Type B pancreatic cell (in vitro differentiated cells): ENCODE results near the gene MTPN. TPM values are rescaled to one million over a fixed set of nuclear protein-coding genes. Genes with fewer than 3 reads are reported as not detected.

Experiments used
- DNase-seq: peaks from one replicate; pipeline ENCODE4 v3.0.0; 2021; ENCODE audit warnings: mixed read lengths; ENCODE audit not compliant: unreplicated experiment; ENCODE audit errors: extremely low spot score
- H3K27ac Mint-ChIP-seq: 2 replicates; pipeline ENCODE4 v1.8.0; 2021; ENCODE audit warnings: mild to moderate bottlenecking, mixed read lengths
- H3K27me3 Mint-ChIP-seq: 2 replicates; pipeline ENCODE4 v1.8.0; 2021; ENCODE audit warnings: mixed read lengths
- H3K36me3 Mint-ChIP-seq: 2 replicates; pipeline ENCODE4 v1.8.0; 2021; ENCODE audit warnings: mixed read lengths
- H3K4me1 Mint-ChIP-seq: one replicate; pipeline ENCODE4 v1.8.0; 2021; ENCODE audit warnings: mixed read lengths; ENCODE audit not compliant: unreplicated experiment
- H3K4me3 Mint-ChIP-seq: 2 replicates; pipeline ENCODE4 v1.8.0; 2021; ENCODE audit warnings: mild to moderate bottlenecking, mixed read lengths
- H3K9me3 Mint-ChIP-seq: 2 replicates; pipeline ENCODE4 v1.8.0; 2021; ENCODE audit warnings: mixed read lengths
- total RNA-seq: library from RNA; stranded (reverse); gene quantifications from 2 replicates; pipeline ENCODE4 v1.2.1, GENCODE V29; 2021; ENCODE audit warnings: low replicate concordance
- TF ChIP-seq, protein P1 (sequence below): fragments of 200-600 bp; sonication (generic); conservative IDR thresholded peaks from 2 replicates; pipeline ENCODE4 v1.5.0; 2021; ENCODE audit warnings: antibody characterized with exemption, mild to moderate bottlenecking

The MTPN gene
- total RNA-seq, 1 donor from 2014 or later: 104 TPM

DNA sequence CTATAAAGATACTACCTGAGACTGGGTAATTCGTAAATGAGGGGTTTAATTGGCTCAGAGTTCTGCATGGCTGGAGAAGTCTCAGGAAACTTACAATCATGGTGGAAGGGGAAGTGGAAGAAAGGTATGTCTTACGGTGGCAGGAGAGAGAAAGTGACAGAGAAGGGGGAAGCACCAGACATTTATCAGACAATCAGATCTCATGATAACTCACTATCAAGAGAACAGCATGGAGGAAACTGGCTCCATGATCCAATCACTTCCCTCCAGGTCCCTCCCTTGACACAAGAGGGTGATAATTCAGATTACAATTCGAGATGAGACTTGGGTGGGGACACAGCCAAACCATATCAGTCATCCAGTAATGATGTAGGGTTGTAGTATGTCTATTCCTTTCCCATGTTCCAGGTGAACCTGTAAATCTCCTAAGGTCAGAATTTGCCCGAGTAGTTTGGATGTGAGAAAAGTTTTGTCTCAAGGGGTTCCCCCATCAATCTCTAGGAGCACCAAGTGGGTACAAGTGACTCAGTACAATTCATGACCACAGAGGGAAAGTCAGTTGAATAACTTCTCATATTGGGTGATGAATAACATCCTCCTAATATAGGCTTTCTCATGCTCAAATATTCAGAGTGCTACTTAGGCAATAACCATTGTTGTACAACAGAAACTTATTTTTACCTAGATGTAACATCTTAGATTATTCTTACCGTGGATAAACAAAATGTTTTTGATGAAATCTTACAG lies 39.7 kb upstream of the MTPN start:
- peaks cover 4% of the 10 kb centered on the region for H3K27me3 Mint-ChIP-seq
- no peak overlapping the region for H3K27ac Mint-ChIP-seq
- no peaks in the 10 kb centered on the region for H3K4me1 Mint-ChIP-seq
- no peaks in the 10 kb centered on the region for H3K9me3 Mint-ChIP-seq
- no peaks in the 10 kb centered on the region for H3K36me3 Mint-ChIP-seq
- no peak overlapping the region for H3K4me3 Mint-ChIP-seq
- TF ChIP-seq, protein P1, sequence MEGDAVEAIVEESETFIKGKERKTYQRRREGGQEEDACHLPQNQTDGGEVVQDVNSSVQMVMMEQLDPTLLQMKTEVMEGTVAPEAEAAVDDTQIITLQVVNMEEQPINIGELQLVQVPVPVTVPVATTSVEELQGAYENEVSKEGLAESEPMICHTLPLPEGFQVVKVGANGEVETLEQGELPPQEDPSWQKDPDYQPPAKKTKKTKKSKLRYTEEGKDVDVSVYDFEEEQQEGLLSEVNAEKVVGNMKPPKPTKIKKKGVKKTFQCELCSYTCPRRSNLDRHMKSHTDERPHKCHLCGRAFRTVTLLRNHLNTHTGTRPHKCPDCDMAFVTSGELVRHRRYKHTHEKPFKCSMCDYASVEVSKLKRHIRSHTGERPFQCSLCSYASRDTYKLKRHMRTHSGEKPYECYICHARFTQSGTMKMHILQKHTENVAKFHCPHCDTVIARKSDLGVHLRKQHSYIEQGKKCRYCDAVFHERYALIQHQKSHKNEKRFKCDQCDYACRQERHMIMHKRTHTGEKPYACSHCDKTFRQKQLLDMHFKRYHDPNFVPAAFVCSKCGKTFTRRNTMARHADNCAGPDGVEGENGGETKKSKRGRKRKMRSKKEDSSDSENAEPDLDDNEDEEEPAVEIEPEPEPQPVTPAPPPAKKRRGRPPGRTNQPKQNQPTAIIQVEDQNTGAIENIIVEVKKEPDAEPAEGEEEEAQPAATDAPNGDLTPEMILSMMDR: no peak
- DNase-seq: no peak

DNA sequence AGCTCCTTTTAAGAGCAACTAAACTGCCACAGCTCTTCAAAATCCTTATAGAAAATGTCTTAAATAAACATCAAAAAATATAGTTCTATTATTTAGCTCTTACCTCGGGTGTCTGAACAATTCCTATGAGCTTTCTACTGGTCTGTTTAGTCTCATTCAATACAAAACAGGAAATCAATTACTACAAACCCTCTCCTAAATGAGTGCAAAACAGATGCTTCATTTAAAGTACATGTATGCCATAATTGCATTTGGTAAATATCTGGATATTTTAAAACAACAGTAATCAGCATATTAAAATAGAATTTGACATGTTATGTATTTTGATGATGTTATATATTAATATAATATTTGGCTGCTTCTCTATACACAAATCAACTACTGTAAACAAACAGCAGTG lies 38.5 kb upstream of the MTPN start:
- TF ChIP-seq, protein P1: no peak
- no peak for DNase-seq
- H3K4me1 Mint-ChIP-seq: no peaks in the 10 kb centered on the region
- no peaks in the 10 kb centered on the region for H3K9me3 Mint-ChIP-seq
- no peaks in the 10 kb centered on the region for H3K36me3 Mint-ChIP-seq
- peaks cover 4% of the 10 kb centered on the region for H3K27me3 Mint-ChIP-seq
- H3K4me3 Mint-ChIP-seq: no peak overlapping the region
- H3K27ac Mint-ChIP-seq: no peak overlapping the region

DNA sequence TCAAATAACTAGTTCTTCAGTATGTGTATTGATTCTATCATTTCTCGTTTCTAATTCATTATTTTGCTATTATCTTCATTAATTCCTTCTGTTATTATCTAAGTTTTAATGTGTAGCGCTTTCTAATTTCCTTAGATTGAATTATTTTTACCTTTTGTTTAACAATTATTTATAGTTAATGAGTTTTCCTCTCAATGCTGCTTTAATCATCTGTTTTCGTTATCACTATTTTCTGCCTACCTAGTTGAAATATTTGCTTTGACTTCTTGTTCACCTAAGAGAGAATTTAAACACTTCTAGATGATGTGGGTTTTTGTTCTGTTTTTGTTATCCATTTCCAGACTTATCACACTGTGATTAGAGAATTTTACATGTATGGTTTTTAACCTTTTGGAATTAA lies 37.5 kb upstream of the MTPN start:
- Mint-ChIP-seq H3K27me3 (peaks cover 4% of the 10 kb centered on the region), H3K36me3 (no peaks in the 10 kb centered on the region), H3K4me1 (peaks cover under 1% of the 10 kb centered on the region), H3K9me3 (no peaks in the 10 kb centered on the region), H3K4me3 (no peak overlapping the region), H3K27ac (no peak overlapping the region)
- no peak for DNase-seq
- TF ChIP-seq, protein P1: no peak

DNA sequence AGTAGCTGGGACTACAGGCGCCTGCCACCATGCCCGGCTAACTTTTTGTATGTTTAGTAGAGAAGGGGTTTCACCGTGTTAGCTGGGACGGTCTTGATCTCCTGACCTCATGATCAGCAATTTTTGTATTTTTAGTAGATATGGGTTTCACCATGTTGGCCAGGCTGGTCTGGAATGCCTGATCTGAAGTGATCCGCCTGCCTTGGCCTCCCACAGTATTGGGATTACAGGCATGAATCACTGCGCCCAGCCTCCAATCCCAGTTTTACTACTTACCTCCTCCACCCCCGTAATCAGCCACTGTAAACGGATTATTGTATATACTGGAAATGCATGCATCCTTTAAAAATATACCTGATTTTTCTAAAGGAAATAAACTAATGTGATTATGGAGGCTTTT lies 35.1 kb upstream of the MTPN start:
- H3K27me3 Mint-ChIP-seq: no peaks in the 10 kb centered on the region
- DNase-seq: no peak
- peaks cover 4% of the 10 kb centered on the region for H3K4me1 Mint-ChIP-seq
- TF ChIP-seq, protein P1: no peak
- H3K27ac Mint-ChIP-seq: no peak overlapping the region
- H3K9me3 Mint-ChIP-seq: no peaks in the 10 kb centered on the region
- H3K36me3 Mint-ChIP-seq: no peaks in the 10 kb centered on the region
- no peak overlapping the region for H3K4me3 Mint-ChIP-seq

DNA sequence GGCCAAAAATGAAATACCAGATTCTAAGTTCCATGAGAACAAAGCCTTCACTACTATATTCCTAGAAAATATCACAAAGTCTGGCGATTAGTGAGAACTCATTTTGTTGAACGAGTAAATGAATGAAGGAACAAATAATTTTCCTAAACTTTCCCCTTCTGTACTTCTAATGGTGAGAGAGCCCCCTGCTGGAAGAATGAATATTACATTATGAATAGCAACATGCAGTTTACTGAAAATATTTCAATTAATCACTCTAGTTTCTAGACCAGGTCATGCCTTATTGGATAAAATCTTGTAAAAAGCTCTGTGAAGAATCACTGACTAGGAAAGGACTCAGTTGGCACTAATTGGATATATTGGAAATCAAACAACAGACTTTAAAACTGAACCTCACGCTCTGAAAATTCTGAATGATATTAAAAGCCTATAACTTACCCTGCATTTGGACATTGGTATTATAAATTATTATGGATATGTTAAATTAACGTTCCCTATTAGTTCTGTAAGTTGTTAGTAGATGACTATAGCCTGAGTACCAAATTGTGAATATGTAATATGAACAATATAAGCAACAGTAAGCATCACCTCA lies 32.4 kb upstream of the MTPN start:
- Mint-ChIP-seq H3K4me3 (no peak overlapping the region), H3K36me3 (no peaks in the 10 kb centered on the region), H3K9me3 (no peaks in the 10 kb centered on the region), H3K27me3 (no peaks in the 10 kb centered on the region), H3K27ac (no peak overlapping the region), H3K4me1 (peaks cover 4% of the 10 kb centered on the region)
- no peak for DNase-seq
- TF ChIP-seq, protein P1: peak; percentile 88
